Activated T-cell treated with anti-CD3 and anti-CD28 coated beads, Interleukin-2, amount 50 U/mL, for 48 hours (primary cell): ENCODE data around the gene TPSG1.
"Not testable (repeated sequence)": the region's sequence is repeated elsewhere in the genome, so short reads cannot be mapped to it uniquely, and the experiment has no call there.

Source experiments
- DNase-seq, 2 experiments: peaks; one replicate each; pipeline ENCODE4 v3.0.0-alpha.2; 2020

The TPSG1 gene

DNA sequence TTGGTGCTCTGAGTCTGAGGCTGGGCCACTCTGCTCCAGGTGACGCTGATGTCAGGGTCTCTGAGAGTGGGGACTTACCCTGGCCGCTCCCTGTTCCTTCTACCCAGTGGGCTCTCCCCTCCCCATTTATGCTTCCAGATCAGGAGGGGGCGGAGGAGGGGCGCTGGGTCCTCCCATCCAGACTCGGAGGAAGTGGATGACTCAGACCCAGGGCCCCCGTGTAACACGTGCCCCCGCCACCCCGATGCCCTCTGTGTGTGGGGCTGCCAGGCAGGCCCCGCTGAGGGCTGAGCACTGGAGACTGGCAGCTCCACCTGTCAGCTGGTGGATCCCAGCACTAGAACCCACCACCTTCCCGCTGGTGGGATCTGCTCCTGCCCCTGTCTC, 5.0 kb upstream of the TPSG1 start, which contains the start of gene TPSB2:
TSS of gene TPSB2 (minus strand) at position 101 of the 387 bp plus-strand sequence. CDS start 233 bp downstream, outside the sequence.
- DNase-seq, result not testable (repeated sequence)

GRCh38 chr16:1229476-1229875, 4.4 kb upstream of the TPSG1 start:
- not testable (repeated sequence) for DNase-seq

GRCh38 chr16:1228227-1228626, 3.2 kb upstream of the TPSG1 start:
- not testable (repeated sequence) for DNase-seq

DNA sequence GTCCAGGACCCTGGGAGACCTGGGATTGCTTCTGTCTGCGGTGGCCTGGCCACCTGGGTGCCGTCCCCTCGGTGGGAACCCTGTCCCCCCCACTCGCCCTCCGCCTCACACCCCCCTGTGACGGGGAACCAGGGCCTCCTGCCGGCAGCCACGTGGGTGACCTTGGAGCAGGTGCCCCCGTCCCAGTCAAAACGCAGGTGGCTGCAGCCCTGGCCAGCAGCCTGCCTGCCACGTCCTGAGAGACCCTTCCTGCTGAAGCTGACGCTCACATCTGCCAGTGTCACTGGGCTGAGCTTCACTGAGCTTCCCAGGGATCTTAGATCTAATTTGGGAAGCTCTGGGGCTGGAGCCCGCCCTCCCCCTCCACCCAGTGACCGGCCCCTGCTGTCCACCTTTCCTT, 1.6 kb upstream of the TPSG1 start:
- not testable (repeated sequence) for DNase-seq

- not testable (repeated sequence) for DNase-seq
Observed at GRCh38 chr16:1225728-1226311, 752 bp upstream of the TPSG1 start.

DNA sequence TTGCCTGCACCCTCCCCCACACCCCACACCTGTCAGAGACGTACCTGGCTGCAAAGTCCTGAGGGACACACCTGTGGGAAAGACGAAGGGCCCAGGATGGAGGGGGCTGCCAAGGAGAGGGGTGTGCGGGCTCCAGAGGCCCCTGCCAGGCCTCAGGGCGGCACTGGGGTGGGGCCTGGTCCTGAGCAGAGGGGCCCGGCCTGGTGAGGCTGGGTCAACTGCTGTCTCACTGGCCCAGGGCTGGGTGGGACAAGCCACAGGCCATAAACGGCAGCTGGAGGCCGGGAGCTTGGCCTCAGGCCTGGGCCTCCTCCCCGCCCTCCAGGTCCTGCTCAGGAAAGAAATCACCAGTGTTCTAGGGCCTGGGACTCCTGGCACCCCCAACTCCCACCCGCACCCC, 510 bp downstream of the TPSG1 start:
- DNase-seq, result no peak

DNA sequence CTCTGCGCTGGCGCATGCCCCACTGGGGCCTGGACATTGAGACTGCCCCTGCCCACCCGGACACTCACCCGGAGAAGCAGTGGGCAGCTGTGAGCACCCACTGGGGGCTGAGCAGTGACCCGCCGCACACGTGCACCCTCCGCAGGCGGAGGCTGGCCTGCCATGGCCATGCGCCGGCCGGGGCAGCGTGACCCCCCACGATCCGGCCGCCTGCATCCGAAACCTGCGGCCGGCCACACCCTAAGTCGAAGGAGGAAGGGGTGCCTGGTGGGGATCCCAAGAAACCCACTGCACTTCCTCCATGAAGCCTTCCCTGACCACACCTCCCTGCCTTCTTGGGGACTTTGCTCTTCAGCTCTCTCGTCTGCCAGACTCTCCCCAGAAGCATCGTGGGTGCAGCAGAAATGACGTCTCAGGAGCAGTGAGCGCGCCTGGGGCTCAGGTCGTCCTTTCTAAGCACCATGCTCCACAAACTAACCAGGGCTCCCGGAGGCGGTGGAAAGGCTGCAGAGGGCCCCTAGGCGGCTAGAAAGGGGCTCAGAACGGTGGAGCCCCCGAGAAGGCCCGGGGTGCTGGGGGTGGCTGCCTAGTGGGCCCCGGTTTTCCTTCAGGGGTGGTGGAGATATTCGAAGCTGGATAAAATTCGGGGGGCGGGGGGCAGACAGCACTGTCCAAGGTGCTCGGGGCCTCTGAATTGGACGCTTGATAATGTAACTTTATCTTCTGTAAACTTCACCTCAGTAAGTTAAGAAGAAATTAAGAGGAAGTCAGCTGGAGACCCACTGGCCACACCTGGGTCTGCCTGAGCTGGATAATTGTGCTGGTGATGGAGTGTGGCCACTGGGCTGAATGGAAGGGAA, 1.5 kb downstream of the TPSG1 start:
- no peak for DNase-seq

GRCh38 chr16:1222553-1223354, 2.3 kb downstream of the TPSG1 start:
- no peak for DNase-seq

- DNase-seq, result no peak
Observed at GRCh38 chr16:1221628-1222552, 3.2 kb downstream of the TPSG1 start.

GRCh38 chr16:1220841-1221627, 4.0 kb downstream of the TPSG1 start:
- no peak for DNase-seq

DNA sequence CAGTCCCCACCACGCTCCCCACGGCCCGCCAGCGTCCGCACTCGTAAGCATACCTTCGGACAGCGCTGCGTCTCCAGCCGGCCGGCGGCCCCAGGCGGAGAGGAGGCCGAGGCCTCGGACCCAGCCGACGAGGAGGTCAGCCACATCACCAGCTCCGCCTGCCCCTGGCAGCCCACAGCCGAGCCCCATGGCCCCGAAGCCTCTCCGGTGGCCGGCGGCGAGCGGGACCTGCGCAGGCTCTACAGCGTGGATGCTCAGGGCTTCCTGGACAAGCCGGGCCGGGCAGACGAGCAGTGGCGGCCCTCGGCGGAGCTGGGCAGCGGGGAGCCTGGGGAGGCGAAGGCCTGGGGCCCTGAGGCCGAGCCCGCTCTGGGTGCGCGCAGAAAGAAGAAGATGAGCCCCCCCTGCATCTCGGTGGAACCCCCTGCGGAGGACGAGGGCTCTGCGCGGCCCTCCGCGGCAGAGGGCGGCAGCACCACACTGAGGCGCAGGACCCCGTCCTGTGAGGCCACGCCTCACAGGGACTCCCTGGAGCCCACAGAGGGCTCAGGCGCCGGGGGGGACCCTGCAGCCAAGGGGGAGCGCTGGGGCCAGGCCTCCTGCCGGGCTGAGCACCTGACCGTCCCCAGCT, 4.9 kb downstream of the TPSG1 start:
- DNase-seq, result no peak

GRCh38 chr16:1218930-1219611, 6.0 kb downstream of the TPSG1 start:
- DNase-seq, result no peak

DNA sequence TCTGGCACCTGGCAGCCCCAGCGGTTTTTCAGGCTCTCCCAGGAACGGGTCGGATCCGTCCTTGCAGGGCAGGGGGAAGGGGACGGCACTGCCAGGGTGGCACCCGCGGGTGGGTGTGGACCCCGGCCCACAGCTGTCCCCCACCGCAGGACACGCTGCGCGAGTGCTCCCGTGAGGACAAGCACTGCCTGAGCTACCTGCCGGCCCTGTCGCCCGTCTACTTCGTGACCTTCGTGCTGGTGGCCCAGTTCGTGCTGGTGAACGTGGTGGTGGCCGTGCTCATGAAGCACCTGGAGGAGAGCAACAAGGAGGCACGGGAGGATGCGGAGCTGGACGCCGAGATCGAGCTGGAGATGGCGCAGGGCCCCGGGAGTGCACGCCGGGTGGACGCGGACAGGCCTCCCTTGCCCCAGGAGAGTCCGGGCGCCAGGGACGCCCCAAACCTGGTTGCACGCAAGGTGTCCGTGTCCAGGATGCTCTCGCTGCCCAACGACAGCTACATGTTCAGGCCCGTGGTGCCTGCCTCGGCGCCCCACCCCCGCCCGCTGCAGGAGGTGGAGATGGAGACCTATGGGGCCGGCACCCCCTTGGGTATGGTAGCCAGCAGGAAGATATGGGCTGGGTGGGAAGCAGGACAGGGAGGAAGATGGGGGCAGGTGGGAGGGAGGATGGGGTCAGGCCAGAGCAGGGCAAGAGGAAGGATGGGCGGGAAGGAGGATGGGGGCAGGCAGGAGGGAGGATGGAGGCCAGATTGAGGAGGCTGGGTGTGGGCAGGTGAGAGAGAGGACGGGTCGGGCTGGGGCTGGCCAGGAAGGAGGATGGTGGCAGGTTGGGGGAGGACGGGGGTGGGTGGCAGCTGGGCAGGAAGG, 6.8 kb downstream of the TPSG1 start:
- DNase-seq, result no peak

DNA sequence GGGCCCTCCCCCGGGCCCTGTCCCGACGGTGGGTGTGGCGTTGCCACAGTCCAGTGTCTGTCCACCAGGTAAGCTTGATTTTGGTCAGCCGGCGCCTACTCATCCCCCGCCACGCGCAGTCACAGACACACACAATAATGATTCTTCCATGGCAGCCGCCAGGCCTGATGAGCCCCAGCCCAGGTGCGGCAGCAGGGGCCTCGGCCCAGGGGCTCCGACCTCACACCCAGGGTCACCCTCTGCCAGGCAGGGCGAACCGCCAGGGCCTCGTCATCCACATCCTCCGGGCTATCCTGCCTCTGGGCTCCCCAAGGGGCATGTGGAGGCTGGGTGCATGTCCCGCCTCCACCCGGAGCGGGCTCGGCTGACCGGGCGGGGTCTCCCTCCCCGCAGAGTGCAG, 7.5 kb downstream of the TPSG1 start:
- no peak for DNase-seq

DNA sequence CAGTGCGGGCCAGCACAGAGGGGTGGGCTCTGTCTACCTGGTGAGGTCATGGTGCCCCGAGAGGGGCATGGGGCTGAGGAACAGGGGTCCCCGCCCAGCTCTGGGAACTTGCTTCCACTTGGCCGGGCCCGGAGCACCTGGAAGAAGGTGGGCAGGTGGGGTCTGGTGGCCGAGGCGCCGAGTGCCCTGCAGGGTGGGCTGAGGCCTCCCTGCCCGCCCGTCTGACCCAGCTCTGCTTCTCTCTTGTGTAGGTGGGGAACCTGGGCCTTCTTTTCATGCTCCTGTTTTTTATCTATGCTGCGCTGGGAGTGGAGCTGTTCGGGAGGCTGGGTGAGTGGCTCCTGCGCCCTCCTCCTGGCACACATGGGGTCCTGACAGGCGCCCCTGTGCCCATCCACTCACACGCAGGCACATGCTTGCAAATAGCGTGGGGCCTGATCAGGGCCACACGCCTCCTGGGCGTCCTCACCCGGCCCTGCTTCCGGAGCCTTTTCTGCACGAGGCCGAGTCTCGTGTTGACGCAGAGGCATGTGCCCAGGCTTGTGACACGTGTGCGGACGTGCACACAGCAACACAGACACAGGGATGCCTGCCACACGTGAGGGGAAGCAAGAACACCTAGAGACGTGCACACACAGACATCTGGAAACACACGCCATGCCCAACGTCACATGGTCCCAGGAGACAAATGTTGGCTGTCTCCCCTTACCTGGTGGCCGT, 8.2 kb downstream of the TPSG1 start:
- DNase-seq, result no peak

DNA sequence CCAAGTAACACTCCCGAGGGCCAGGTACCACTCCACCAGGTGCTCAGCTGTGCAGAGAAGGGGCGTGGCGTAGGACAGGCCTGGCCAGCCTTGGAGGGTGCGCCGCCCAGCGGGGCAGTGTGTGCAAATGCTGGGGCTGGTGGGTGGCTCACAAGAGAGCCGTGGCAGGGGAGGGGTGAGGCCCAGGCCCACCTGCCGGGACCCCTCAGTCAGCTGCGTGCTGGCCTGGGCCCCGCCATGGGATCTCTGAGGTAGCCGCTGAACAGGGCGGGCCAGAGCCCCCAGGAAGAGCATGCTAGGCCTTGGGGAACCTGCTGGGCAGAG, 8.8 kb downstream of the TPSG1 start:
- DNase-seq, result no peak

DNA sequence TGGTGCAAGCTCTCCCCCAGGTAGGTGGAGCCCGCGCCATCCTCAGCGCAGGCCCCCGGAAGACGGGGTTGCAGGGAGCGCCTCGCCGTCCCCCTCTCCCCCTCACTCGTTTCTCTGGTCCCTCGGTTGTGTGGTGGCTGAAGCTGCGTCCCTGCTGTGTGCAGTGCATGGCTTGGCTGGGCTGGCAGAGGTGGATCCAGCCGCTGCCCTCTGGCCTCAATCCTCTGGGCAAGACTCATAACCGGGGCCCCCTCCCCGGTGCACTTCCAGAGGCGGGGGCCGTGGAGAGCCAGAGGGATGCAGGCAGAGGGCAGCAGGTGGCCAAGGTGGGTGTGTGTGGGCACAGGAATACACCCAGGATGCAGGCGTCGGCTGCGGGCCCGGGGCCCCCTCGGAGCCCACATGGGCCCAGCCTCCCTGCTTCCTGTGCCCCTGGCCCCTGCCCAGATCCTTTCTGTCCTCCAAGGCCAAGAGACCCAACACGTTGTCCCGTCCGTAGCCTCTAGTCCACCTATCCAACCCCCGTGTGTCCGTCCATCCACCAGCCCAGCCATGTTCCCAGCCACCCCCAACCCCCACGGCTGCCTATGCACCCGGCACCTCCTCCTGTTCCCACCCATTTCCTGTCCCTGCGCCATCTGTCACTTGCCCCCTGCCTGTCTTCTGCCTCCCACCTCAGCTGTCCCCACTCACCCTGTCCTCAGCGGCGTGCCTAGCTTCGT, 9.3 kb downstream of the TPSG1 start:
- DNase-seq, result no peak

DNA sequence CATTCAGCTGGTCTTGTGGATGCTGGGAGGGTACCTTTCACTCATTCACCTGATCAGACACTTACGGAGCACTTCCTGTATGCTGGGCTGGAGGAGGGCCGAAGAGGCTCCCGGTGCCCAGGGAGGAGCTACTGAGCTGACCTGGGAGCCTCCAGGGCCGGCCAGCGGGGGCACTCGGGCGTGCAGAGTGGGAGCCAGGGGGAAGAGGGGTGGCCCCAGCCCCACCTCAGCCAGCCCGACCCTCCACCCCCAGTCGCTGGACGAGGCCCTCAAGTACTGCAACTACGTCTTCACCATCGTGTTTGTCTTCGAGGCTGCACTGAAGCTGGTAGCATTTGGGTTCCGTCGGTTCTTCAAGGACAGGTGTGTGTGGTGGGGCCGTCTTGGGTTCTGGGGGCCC, 10.3 kb downstream of the TPSG1 start:
- DNase-seq, result no peak
